ENCODE data around the gene GATD1.

GATD1 gene

GRCh38 chr11:765802-766091, 11.5 kb downstream of the GATD1 start:
- in situ Hi-C loops (cut with MboI; ENCODE audit: low pct_unique_long_range_greater_than_20kb, low sequenced_read_pairs, unreplicated experiment) = no loop called here
- no peak for DNase-seq (ENCODE audit: low spot score)
- TF ChIP-seq CTCF (IDR thresholded peaks at IDR 0.05; ENCODE audit: extremely low read depth, insufficient read depth, missing control alignments) = no peak

- TF ChIP-seq CTCF (IDR thresholded peaks at IDR 0.05; ENCODE audit: extremely low read depth, insufficient read depth, missing control alignments) = peak; percentile 73
- in situ Hi-C loops (cut with MboI; ENCODE audit: low pct_unique_long_range_greater_than_20kb, low sequenced_read_pairs, unreplicated experiment) = no loop called here
- DNase-seq (ENCODE audit: low spot score) = peak; percentile 77
Measured at GRCh38 chr11:765025-765801, 12.1 kb downstream of the GATD1 start.

GRCh38 chr11:764322-765024, 12.8 kb downstream of the GATD1 start:
- in situ Hi-C loops (cut with MboI; ENCODE audit: low pct_unique_long_range_greater_than_20kb, low sequenced_read_pairs, unreplicated experiment) = no loop called here
- no peak for DNase-seq (ENCODE audit: low spot score)

GRCh38 chr11:763549-764321, 13.6 kb downstream of the GATD1 start:
- no peak for DNase-seq (ENCODE audit: low spot score)
- no peak for TF ChIP-seq CTCF (IDR thresholded peaks at IDR 0.05; ENCODE audit: extremely low read depth, insufficient read depth, missing control alignments)
- in situ Hi-C loops (cut with MboI; ENCODE audit: low pct_unique_long_range_greater_than_20kb, low sequenced_read_pairs, unreplicated experiment) = no loop called here

More at GRCh38 chr11:764322-765024, 12.8 kb downstream of the GATD1 start:
- no peak for TF ChIP-seq CTCF (IDR thresholded peaks at IDR 0.05; ENCODE audit: extremely low read depth, insufficient read depth, missing control alignments)

- no peak for TF ChIP-seq CTCF (IDR thresholded peaks at IDR 0.05; ENCODE audit: extremely low read depth, insufficient read depth, missing control alignments)
- in situ Hi-C loops (cut with MboI; ENCODE audit: low pct_unique_long_range_greater_than_20kb, low sequenced_read_pairs, unreplicated experiment) = no loop called here
- DNase-seq (ENCODE audit: low spot score) = no peak
Measured at GRCh38 chr11:763073-763463, 14.2 kb downstream of the GATD1 start.

- DNase-seq (ENCODE audit: low spot score) = peak; percentile 17
- in situ Hi-C loops (cut with MboI; ENCODE audit: low pct_unique_long_range_greater_than_20kb, low sequenced_read_pairs, unreplicated experiment) = no loop called here
- peak; percentile 34 for TF ChIP-seq CTCF (IDR thresholded peaks at IDR 0.05; ENCODE audit: extremely low read depth, insufficient read depth, missing control alignments)
Measured at GRCh38 chr11:762421-763072, 14.7 kb downstream of the GATD1 start.
